B cell (primary cell): ENCODE results near the gene TOP1. TPM values are rescaled to one million over a fixed set of nuclear protein-coding genes. Genes with fewer than 3 reads are reported as not detected.

Experiments used
- ATAC-seq: fragments of 200-7000 bp; cut with Tn5 transposase; one replicate; pipeline ENCODE4 v1.10.0; 2021; ENCODE audit warnings: low read depth, mild to moderate bottlenecking, moderate number of reproducible peaks, moderate library complexity
- CTCF ChIA-PET: fragments of 350-600 bp; sonication (Branson Sonifier 250); formaldehyde crosslinking; loops from one replicate; lab custom pipeline; 2021; ENCODE audit warnings: antibody characterized with exemption, inconsistent platforms; lab: Charles Lee
- POLR2A ChIA-PET: fragments of 350-600 bp; sonication (Branson Sonifier 250); formaldehyde crosslinking; loops from one replicate; lab custom pipeline; 2021; ENCODE audit warnings: antibody characterized with exemption; lab: Charles Lee
- DNase-seq: peaks from one replicate; pipeline ENCODE4 v3.0.0; 2013
- H2AFZ ChIP-seq: 2 replicates; pipeline ENCODE4 v1.6.1; 2012; ENCODE audit warnings: mild to moderate bottlenecking, low read depth, low read length; ENCODE audit not compliant: insufficient read depth, poor library complexity, severe bottlenecking
- H3K27ac ChIP-seq, 2 donors: 1 replicate in 1 of 2; 2 replicates in 1 of 2; pipeline ENCODE4 v1.5.1; 2012 to 2013; ENCODE audit warnings: low read length in 2 of 2, mild to moderate bottlenecking in 2 of 2, moderate library complexity in 1 of 2
- H3K27me3 ChIP-seq, 4 experiments: fragments of 200-600 bp in 1 of 4; sonication (generic) in 1 of 4; replicated peaks in 1 of 4; 1 replicate in 2 of 4; 2 replicates in 2 of 4; pipeline versions ENCODE4 v1.6.1 to v1.7.0; 2013 to 2016; ENCODE audit warnings: low read length in 3 of 4, mild to moderate bottlenecking in 2 of 4, mixed read lengths in 1 of 4, moderate library complexity in 1 of 4; ENCODE audit not compliant: insufficient read depth in 4 of 4, control insufficient read depth in 3 of 4; ENCODE audit errors: control extremely low read depth in 1 of 4
- H3K36me3 ChIP-seq, 2 experiments: replicated peaks in 1 of 2; 1 replicate in 1 of 2; 2 replicates in 1 of 2; pipeline versions ENCODE4 v1.6.1 to v1.7.1; 2013; ENCODE audit warnings: low read length in 1 of 2; ENCODE audit not compliant: insufficient read depth in 2 of 2, control insufficient read depth in 1 of 2; ENCODE audit errors: control extremely low read depth in 1 of 2, extremely low read depth in 1 of 2
- H3K4me1 ChIP-seq, 2 donors: fragments of 200-600 bp in 1 of 2; sonication (generic) in 1 of 2; 1 replicate in 1 of 2; 2 replicates in 1 of 2; pipeline versions ENCODE4 v1.5.1 to v1.6.1; 2013 to 2017; ENCODE audit warnings: low read length in 2 of 2; ENCODE audit not compliant: control insufficient read depth in 2 of 2, insufficient read depth in 2 of 2
- H3K4me2 ChIP-seq: replicated peaks from 2 replicates; pipeline ENCODE3; 2012; ENCODE audit warnings: mild to moderate bottlenecking, low read depth, low read length; ENCODE audit not compliant: poor library complexity, severe bottlenecking
- H3K4me3 ChIP-seq, 5 experiments: fragments of 200-600 bp in 1 of 5; sonication (generic) in 1 of 5; 1 replicate in 3 of 5; 2 replicates in 2 of 5; pipeline versions ENCODE4 v1.5.1 to v1.7.0; 2011 to 2016; ENCODE audit warnings: low read length in 4 of 5, mild to moderate bottlenecking in 4 of 5, low read depth in 2 of 5, control low read depth in 1 of 5, moderate library complexity in 1 of 5; ENCODE audit not compliant: insufficient read depth in 1 of 5; ENCODE audit errors: control extremely low read depth in 1 of 5, extremely low read depth in 1 of 5
- H3K79me2 ChIP-seq: fragments of 200-600 bp; sonication (generic); one replicate; pipeline ENCODE4 v1.6.0; 2016; ENCODE audit warnings: low read length; ENCODE audit not compliant: control insufficient read depth, insufficient read depth
- H3K9ac ChIP-seq: fragments of 200-600 bp; sonication (generic); 2 replicates; pipeline ENCODE4 v1.6.1; 2017; ENCODE audit warnings: mild to moderate bottlenecking, low read length, moderate library complexity
- H3K9me3 ChIP-seq, 3 donors: one replicate each; pipeline versions ENCODE4 v1.6.1 to v1.7.1; 2013; ENCODE audit warnings: low read length in 2 of 3; ENCODE audit not compliant: control insufficient read depth in 2 of 3, insufficient read depth in 1 of 3; ENCODE audit errors: control extremely low read depth in 1 of 3
- H4K20me1 ChIP-seq: 2 replicates; pipeline ENCODE4 v1.6.0; 2012; ENCODE audit warnings: mild to moderate bottlenecking, low read length; ENCODE audit not compliant: insufficient read depth, control insufficient read depth, poor library complexity, severe bottlenecking
- H3K27ac Mint-ChIP-seq: one replicate; pipeline ENCODE4 v1.8.0; 2021; ENCODE audit warnings: mixed read lengths
- H3K27me3 Mint-ChIP-seq: one replicate; pipeline ENCODE4 v1.8.0; 2021; ENCODE audit warnings: mixed read lengths
- H3K4me1 Mint-ChIP-seq: one replicate; pipeline ENCODE4 v1.8.0; 2021; ENCODE audit warnings: mixed read lengths
- H3K4me3 Mint-ChIP-seq: one replicate; pipeline ENCODE4 v1.8.0; 2021; ENCODE audit warnings: mixed read lengths
- H3K9me3 Mint-ChIP-seq: one replicate; pipeline ENCODE4 v1.8.0; 2022; ENCODE audit warnings: mixed read lengths; ENCODE audit not compliant: insufficient read depth
- EZH2 ChIP-seq: IDR thresholded peaks from 2 replicates; pipeline ENCODE4 v1.6.1; 2012; ENCODE audit warnings: borderline replicate concordance, low read depth, mild to moderate bottlenecking, moderate library complexity, low read length; ENCODE audit not compliant: insufficient read depth, poor library complexity, severe bottlenecking
- WGBS: methylation state at CpG from one replicate; pipeline ENCODE4 v1.1.5; 2013; ENCODE audit warnings: missing lambda C conversion rate; ENCODE audit not compliant: insufficient coverage; 5-methylcytosine and 5-hydroxymethylcytosine counted together
- intact Hi-C: fragments of 100-400 bp; cut with micrococcal nuclease; formaldehyde crosslinking; loops from one replicate; pipeline ENCODE4 v1.10.0; 2022
- polyA plus RNA-seq: library from polyadenylated mRNA; depleted of rRNA; stranded (reverse); fragments of >200 nt; gene quantifications from 2 replicates; pipeline ENCODE4 v1.2.3, GENCODE V29; 2012
- total RNA-seq, 2 donors: library from RNA; stranded (reverse); fragments of 120-200 nt in 1 of 2; gene quantifications; 1 replicate in 1 of 2; 2 replicates in 1 of 2; pipeline versions ENCODE4 v1.2.3 to v1.2.4, GENCODE V29; 2013 to 2022
- TF ChIP-seq, protein P1 (sequence below): fragments of 200-600 bp; IDR thresholded peaks from one replicate; pipeline ENCODE4 v1.8.0; 2022; ENCODE audit warnings: antibody characterized with exemption, mild to moderate bottlenecking

Gene TOP1
- total and polyA plus RNA-seq, 2 donors (not counting 1 experiment from before 2014, with no cell fraction given), result 5.4 to 44.9 TPM

DNA sequence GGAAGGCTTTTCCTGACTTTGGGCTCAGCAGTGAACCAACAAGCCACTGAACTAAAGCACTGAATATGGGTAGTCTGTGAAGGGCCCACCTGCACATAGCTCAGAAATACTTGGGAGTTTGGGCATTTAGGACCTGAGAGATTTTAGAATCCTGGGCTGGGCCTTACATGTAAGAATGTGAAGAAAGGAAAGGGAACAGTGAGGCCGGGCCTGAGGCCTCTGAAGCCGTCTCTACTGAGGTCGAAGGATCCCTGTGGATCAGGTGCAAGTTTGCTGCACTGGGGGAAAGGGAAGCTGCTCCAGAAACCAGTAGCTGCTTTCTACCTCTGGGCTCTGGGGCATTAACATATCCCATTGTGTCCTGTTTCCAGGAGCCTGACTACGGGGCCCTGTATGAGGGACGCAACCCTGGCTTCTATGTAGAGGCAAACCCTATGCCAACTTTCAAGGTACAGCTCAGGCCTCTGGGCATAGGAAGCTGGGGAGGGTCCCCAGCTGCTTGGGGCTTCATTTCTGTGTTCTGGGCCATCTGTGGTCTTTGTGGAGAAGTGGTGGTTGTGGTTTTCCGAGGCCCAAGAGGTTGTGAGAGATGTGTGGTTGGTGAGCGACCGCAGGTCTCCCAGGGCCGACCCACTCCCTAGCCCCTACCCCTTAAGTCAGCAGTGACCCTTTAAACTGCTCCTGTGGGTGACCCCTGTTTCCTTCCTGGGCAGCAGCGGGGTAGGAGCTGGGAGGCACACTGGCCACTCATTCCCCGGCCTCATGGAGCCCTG lies 139.0 kb downstream of the TOP1 start:
- intact Hi-C loops, result no loop called here

More for the DNA sequence above, 139.0 kb downstream of the TOP1 start:
- 53% methylated on average over 7 of the region's 11 CpGs for WGBS
- Histone ChIP-seq H3K79me2 (no peaks in the 10 kb centered on the region), H2AFZ (no peak overlapping the region), H3K27me3 (peaks cover 0 to 9% (median under 1%) of the 10 kb centered on the region in 4 experiments), H3K27ac (no peak overlapping the region), H3K4me3 (no peak overlapping the region), H3K36me3 (peaks cover 0 to 86% of the 10 kb centered on the region in 2 experiments), H3K9me3 (no peaks in the 10 kb centered on the region), H3K9ac (no peak overlapping the region), H3K4me2 (no peak overlapping the region), H3K4me1 (peaks cover 6 to 13% of the 10 kb centered on the region in 2 donors), H4K20me1 (peaks cover 17% of the 10 kb centered on the region)
- Mint-ChIP-seq H3K4me3 (no peak overlapping the region), H3K27me3 (no peaks in the 10 kb centered on the region), H3K4me1 (peaks cover 12% of the 10 kb centered on the region), H3K27ac (no peak overlapping the region), H3K9me3 (no peaks in the 10 kb centered on the region)
- ATAC-seq (no peak), DNase-seq (no peak)
- TF ChIP-seq, protein P1, sequence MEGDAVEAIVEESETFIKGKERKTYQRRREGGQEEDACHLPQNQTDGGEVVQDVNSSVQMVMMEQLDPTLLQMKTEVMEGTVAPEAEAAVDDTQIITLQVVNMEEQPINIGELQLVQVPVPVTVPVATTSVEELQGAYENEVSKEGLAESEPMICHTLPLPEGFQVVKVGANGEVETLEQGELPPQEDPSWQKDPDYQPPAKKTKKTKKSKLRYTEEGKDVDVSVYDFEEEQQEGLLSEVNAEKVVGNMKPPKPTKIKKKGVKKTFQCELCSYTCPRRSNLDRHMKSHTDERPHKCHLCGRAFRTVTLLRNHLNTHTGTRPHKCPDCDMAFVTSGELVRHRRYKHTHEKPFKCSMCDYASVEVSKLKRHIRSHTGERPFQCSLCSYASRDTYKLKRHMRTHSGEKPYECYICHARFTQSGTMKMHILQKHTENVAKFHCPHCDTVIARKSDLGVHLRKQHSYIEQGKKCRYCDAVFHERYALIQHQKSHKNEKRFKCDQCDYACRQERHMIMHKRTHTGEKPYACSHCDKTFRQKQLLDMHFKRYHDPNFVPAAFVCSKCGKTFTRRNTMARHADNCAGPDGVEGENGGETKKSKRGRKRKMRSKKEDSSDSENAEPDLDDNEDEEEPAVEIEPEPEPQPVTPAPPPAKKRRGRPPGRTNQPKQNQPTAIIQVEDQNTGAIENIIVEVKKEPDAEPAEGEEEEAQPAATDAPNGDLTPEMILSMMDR, result no peak
- TF ChIP-seq EZH2, result no peak
- ChIA-PET CTCF (interaction anchor here (0.7 to 7.4 kb wide), 3 partner anchors 32 to 173 kb away, joined by 3 to 196 read pairs (median 4); partner anchors contain the start of gene LPIN3), POLR2A (no interaction called here)
